Fibroblast of mammary gland (primary cell): ENCODE data around the gene CUL4A.
A peak's percentile ranks its signal among the peaks of the same experiment; 100 is the strongest.
"Not testable (repeated sequence)": the region's sequence is repeated elsewhere in the genome, so short reads cannot be mapped to it uniquely, and the experiment has no call there.

Source experiments
- DNase-seq: peaks from one replicate; pipeline ENCODE4 v3.0.0-alpha.2; 2010; ENCODE audit warnings: low read depth
- H3K4me3 ChIP-seq: 2 replicates; pipeline ENCODE4 v1.5.1; 2011; ENCODE audit warnings: low read depth, mild to moderate bottlenecking, low read length, moderate library complexity; ENCODE audit not compliant: control insufficient read depth
- CTCF ChIP-seq: conservative IDR thresholded peaks from 2 replicates; pipeline ENCODE4 v1.5.1; 2011; ENCODE audit warnings: low read depth, low read length, inconsistent platforms; ENCODE audit not compliant: control insufficient read depth, insufficient read depth

CUL4A gene

DNA sequence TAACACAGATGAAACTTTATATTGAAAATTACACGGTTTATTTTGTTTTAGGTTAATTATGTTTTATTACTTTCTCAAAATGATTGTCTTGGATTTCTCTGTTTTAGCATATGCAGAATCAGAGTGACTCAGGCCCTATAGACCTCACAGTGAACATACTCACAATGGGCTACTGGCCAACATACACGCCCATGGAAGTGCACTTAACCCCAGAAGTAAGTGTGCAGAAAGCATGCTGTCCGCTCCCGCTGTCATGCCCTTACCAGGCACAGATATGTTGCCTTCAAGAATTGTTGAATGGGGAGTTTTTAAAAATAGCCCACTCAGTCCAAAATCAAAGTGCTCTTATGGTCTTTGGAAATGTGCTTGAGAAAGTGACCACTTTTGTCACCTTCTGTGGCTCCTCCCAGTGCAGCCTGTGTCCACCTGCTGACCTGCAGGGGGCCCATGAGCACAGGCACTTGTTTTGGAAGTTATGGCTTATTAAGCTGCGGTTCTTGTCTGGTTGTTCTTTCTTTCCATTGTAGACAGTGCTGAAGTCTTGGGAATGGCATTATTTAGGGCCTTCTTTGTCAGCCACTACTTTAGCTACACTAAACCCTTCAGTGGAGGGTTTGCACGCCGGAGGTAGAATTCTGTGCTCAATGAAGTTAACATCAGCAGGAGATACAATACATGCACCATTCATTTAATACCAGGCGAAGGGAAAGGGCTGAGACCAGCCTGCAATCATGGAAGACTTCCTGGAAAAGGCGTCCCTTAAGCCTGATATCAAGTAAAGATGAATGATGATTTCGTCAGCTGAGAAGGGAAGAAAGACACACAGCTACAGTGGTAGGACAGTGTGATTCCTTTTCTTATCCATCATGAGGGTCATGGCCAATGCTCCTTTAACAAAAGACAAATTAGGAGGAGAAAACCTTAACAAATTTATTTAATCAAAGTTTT, 36.7 kb downstream of the CUL4A start:
- peak; percentile 10 for DNase-seq
- peak; percentile 27 for TF ChIP-seq CTCF
- H3K4me3 ChIP-seq, result no peak overlapping the region

DNA sequence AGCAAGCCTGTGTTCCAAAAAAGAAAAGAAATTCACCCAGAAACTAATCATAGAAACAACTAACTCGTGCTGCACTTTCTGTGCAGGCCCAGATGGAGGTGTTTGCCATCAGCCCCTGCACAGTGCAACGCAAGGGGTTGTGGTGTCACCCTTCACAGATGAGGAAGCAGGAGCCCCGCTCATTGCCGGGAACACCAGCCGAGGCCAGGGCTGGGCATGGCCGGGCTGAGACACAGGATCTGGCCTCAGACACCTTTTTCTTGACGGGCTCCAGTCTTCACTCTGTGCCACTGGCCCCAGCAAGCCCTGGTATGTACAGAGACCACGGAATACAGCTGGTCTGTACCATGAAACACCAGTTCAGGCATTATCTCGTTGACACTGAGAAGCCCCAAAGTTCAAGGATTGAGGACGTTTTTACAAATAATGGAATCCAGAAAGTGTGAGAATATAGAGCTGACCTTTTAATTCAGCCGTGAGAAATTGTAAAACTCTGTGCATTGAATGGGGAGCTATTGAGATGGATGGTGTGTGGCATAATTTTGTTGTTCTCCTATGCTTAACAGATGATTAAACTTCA, 43.2 kb downstream of the CUL4A start:
- H3K4me3 ChIP-seq, result no peak overlapping the region
- DNase-seq, result no peak
- no peak for TF ChIP-seq CTCF

- not testable (repeated sequence) for H3K4me3 ChIP-seq, DNase-seq
Measured at GRCh38 chr13:113257908-113258307, 48.5 kb downstream of the CUL4A start.

- no peak overlapping the region for H3K4me3 ChIP-seq
- no peak for TF ChIP-seq CTCF
- DNase-seq, result no peak
Measured at GRCh38 chr13:113258321-113259054, 49.1 kb downstream of the CUL4A start.

- no peak for TF ChIP-seq CTCF
- H3K4me3 ChIP-seq, result no peak overlapping the region
- no peak for DNase-seq
Measured at GRCh38 chr13:113260996-113261395, 51.6 kb downstream of the CUL4A start.

- DNase-seq, H3K4me3 ChIP-seq: not testable (repeated sequence)
Measured at GRCh38 chr13:113263016-113263415, 53.6 kb downstream of the CUL4A start.

- no peak overlapping the region for H3K4me3 ChIP-seq
- TF ChIP-seq CTCF, result no peak
- no peak for DNase-seq
Measured at GRCh38 chr13:113267642-113268405, 58.4 kb downstream of the CUL4A start.
